ENCODE results near the gene PARD3.

- TF ChIP-seq CTCF (conservative IDR thresholded peaks at IDR 0.05; ENCODE audit: low read length) (no peak), EZH2phosphoT487 (IDR thresholded peaks at IDR 0.05; ENCODE audit: borderline replicate concordance) (no peak)
Measured at GRCh38 chr10:34570887-34571286, 244.2 kb downstream of the PARD3 start.

All from Loucy (cell line).